G401.6 (cell line): ENCODE measurements around the gene CDH2.

Experiments used
- FAIRE-seq: peaks from 2 replicates; lab custom pipeline; 2012; peaks lifted over from hg19 to GRCh38; lab: Jason Lieb, UNC

CDH2 gene

GRCh38 chr18:27994571-27994970, 182.4 kb downstream of the CDH2 start:
- FAIRE-seq = no peak

DNA sequence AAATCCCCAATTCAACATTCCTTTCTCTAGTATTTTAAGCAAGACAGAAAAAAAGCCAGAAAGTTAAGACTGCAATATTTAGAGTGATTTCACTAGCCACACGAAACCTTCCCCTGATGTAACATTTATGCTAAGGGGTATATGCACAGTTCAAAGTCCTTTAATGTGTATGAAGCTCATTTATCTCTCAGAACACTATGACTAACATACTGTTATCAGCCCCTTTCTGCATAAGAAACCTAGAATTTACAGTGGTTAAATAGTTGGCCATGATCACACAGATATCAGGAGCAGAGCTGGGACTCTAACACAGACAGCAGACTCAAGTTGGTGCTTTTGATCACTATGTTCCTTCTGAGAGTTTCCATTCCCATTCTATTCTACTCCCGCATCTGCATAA, 185.5 kb downstream of the CDH2 start:
- FAIRE-seq = no peak

GRCh38 chr18:27985832-27986231, 191.1 kb downstream of the CDH2 start:
- no peak for FAIRE-seq

DNA sequence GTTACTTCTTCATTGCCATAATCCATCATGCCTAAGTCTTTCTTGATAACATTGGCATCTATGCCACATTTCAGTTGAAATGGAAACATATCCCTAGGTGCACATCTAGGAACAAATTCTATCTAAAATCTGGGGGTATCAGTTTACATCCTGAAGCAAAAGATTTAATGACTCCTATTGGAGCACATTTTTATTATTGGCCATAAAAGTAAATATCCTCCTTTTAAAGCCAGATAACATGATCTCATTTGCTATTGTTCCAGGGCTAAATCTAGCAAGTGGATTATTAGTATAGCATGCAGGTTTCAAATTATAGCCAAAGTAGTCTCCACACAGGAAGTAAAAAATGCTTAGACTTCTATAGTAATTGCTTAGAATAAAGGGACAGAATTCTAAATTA, 193.2 kb downstream of the CDH2 start:
- no peak for FAIRE-seq

GRCh38 chr18:27976806-27977408, 200.0 kb downstream of the CDH2 start:
- no peak for FAIRE-seq

DNA sequence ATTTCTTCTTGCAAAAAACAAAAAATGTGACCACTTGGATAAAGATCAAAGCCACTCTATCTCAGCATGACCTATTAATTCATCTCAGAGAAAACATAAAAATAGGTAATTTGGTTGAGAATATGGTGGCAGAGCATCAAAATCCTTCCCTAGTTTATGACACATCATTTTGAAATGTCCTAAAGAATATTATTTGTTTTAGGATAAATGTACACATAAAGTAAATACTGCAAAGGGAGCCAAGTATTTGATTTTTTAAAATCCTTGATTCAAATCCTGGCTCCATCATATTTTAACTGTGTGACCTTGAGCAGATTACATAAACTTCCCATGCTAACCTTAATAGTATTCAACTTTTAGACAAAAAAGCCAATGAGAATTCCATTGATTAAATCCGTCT, 206.6 kb downstream of the CDH2 start:
- no peak for FAIRE-seq

- no peak for FAIRE-seq
Observed at GRCh38 chr18:27969206-27969605, 207.7 kb downstream of the CDH2 start.

- FAIRE-seq = no peak
Observed at GRCh38 chr18:27967913-27968824, 208.8 kb downstream of the CDH2 start.

DNA sequence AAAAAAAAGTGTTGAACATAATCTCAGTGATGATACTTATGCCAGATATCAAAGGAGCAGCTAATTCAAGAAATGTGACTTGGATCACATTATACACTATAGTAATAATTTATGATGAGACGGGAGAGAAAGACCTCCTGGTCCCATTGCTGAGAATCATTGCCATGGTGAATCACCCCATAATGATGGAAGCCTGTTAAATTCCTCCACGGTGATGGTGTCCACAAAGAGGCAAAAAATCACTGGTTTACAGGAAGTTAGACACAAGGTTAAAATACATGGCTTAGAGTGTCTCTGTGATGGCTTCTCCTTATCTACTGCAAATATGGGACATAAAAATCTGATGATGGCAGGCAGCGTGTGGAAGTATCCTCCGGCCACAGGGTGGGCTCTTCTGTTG, 210.0 kb downstream of the CDH2 start:
- FAIRE-seq = no peak

- no peak for FAIRE-seq
Observed at GRCh38 chr18:27964811-27965210, 212.1 kb downstream of the CDH2 start.

DNA sequence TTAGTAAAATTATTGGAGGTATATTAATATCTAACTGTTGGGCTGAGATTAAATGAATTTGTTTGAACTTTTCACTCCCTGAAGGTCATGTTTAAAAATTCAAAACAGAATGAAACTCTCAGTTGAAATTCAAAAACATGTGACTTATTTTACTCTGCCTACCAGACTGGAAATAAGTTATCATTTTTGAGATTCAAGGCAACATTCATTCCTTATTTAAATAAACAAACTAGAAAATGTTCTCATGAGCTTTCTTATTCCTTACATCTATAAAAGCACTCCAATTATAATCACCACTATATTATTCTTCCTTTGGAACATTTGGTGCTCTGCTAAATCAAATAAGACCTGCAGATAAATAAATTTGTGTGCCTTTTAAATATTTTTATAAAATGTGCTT, 217.8 kb downstream of the CDH2 start:
- no peak for FAIRE-seq

GRCh38 chr18:27956001-27956640, 220.8 kb downstream of the CDH2 start:
- FAIRE-seq = no peak

DNA sequence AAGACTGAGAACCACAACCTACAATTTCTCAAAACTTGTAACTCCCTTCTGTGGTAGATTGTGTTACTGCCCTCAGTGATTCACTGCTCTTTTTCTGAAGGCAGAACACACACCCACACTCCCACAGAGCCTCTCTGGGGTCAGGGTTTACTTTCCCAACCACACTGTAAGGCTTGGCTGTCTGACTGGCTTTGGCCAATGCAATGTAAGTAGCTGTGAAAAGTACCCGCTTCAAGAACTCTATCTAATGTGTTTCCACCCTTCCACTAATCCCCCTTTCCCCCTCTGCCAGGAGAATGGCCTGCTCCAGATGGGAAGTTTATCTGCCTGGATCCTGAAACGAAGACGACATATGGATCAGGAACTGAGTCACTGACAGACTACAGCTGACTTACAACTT, 222.7 kb downstream of the CDH2 start:
- FAIRE-seq = no peak

GRCh38 chr18:27952741-27953140, 224.2 kb downstream of the CDH2 start:
- FAIRE-seq = no peak

DNA sequence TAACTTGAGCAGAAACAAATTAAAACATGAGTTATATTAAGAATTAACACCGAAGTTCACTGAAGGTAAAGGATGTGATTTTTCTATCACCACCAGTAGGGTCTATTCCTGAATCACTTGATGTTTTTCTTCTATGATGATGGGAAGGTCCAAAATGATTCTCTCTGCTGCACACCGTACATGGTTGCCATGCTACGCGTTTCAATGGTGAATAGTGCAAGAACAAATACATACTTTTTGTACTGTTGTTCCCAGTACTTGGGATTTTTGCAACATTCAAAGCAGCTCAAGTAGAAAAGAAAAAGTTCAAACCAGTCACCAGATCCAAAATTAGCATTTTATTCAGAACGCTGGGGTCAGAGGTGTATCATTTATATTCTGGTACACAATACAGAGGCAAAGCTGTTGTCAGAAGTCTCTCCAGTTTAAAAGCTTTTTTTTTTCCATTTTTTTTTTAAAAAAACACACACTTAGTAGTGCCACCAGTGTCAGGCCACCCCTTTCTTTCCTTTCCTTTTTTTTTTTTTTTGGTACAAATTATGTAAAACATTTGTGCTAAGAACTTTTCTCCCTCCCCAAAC, 226.2 kb downstream of the CDH2 start:
- FAIRE-seq = no peak

DNA sequence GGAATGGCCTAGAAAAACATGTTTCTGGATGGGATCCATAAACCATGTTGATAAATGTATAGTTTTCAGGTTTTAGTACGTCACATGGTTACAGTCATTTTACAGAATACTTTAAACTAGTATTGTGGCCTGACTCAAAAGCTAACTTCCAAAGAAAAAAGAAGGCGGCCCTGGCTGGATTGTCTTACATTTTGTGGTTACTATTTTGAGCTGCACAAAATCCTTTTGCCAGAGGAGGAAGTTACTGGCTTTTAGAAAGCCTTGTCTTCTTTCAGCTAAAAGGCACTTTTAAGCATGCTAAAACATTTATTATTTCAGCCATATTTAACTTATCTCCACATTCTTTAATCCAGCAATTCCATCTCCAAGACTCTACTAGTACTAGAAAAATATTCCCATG, 227.9 kb downstream of the CDH2 start:
- no peak for FAIRE-seq

- FAIRE-seq = no peak
Observed at GRCh38 chr18:27942706-27943105, 234.2 kb downstream of the CDH2 start.

DNA sequence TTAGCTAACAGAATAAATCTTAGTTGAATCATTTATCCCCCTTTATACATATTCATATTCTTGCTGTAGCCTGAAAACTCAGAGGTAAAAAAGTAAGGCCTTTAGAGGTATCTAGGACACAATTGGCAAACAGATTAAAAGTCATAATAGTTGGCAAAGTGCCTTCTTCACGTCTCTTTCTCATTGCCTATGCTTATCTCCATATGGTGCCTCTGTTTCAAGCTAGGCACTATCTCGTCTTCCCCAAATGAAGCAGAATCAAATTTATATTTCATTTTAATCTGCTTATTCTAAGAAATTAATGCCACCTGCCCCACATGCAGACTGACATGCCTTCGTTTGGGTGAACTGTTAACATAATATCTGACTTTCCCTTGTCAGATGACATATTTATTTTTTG, 245.4 kb downstream of the CDH2 start:
- no peak for FAIRE-seq

GRCh38 chr18:27922780-27923179, 254.2 kb downstream of the CDH2 start:
- FAIRE-seq = no peak

GRCh38 chr18:27921904-27922751, 254.8 kb downstream of the CDH2 start:
- no peak for FAIRE-seq

DNA sequence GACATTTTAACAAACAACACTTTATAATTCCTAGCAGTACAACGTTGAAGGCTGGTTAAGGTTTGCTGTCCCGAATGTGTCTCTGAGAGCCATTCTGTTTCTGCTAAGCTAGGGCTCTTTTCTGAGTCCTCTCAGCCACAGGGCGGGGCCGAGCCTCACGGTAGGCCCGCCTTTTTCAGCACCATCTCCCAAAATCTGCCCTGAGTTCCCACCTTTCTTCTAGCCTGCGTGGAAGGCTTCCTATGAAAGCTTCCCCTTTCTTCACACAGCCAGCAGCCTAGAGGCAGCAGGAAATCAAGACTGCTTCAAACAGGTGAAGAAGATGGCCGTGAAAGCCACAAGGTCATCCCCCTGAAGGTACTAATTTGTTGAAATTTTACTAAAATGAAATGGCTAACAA, 255.5 kb downstream of the CDH2 start:
- no peak for FAIRE-seq

DNA sequence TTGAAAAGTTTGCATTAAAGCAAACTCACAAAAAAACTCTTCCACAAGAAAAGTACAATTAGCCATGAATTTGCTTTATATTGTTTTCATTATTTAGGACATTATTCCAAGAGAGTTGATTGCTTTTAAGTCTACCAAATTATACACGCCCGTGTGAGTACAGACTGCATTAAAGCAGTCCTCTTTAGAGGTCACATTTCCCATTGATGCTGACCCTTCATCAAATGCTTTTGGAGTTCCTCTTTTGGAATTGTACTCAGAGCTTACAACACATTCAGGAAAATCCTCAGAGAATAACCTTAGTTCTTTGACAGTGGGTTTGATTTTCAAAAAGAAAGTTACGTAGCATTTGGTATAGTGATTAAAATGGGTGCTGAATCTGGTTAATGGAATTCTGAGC, 256.1 kb downstream of the CDH2 start:
- no peak for FAIRE-seq
